ENCODE results near the gene KPNB1.
A peak's percentile ranks its signal among the peaks of the same experiment; 100 is the strongest.

Gene KPNB1

DNA sequence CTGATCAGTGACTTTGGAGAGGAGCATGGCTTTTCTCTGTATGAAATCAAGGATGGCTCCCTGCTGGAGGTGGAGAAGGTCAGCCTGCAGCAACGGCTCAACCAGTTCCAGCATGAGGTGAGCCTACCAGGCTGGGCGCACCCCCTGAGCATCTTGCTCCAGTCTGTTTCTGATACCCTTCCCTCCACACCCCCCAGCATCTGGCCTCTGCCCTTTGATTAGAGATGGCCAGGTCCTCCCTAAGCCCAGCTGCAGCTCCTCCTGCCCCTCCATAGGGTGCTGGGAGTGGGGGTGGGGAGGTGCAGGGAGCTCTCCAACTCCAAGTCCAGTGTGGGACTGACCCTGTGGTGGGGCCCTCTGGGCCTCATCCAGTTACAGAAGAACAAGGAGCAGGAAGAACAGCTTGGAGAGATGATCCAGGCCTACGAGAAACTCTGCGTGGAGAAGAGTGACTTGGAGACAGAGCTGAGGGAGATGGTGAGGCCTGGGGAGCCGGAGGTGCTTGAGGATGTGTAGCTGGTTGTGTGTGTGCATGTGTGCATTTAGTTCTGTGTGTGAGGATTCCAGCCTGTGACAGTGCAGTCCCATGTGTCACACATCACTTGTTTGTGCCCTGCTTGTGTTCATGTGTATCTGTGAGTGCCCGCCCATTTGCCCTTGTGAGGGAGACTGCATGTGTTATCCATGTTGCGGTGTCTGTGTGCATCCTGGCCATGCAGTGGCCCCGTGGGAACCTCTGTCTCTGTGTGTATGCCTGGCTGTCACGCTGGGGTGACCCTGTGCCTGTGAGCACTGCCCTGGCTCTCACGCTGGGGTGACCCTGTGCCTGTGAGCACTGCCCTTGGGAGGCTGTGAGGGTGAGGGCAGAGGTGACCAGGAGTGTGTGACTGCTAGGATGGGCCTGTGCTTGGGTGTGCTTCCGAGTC, 47.3 kb downstream of the KPNB1 start:
- no peak for DNase-seq (ENCODE audit: low spot score)

- DNase-seq (ENCODE audit: low spot score) = no peak
Measured at GRCh38 chr17:47697906-47698711, 48.4 kb downstream of the KPNB1 start.

- no peak for DNase-seq (ENCODE audit: low spot score)
Measured at GRCh38 chr17:47698749-47699535, 49.2 kb downstream of the KPNB1 start.

DNA sequence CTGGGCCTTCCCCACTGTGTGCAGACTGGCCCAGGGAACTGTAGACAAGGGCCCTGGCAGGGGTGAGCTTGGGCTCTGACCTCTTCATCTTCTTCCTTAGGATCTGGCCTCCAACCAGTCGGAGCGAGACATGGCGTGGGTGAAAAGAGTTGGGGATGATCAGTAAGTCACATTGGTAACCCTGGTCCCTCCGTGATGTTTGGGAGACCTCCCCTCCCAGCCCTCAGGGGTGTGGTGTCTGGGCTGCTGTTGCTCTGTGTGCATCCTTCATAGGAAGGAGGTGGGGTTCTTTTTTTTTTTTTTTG, 49.8 kb downstream of the KPNB1 start:
- no peak for DNase-seq (ENCODE audit: low spot score)

GRCh38 chr17:47700471-47701449, 51.0 kb downstream of the KPNB1 start:
- no peak for DNase-seq (ENCODE audit: low spot score)

GRCh38 chr17:47701608-47702007, 51.9 kb downstream of the KPNB1 start:
- no peak for DNase-seq (ENCODE audit: low spot score)

- DNase-seq (ENCODE audit: low spot score) = no peak
Measured at GRCh38 chr17:47702391-47702995, 52.8 kb downstream of the KPNB1 start.

GRCh38 chr17:47703191-47703591, 53.5 kb downstream of the KPNB1 start:
- no peak for DNase-seq (ENCODE audit: low spot score)

- no peak for DNase-seq (ENCODE audit: low spot score)
Measured at GRCh38 chr17:47703671-47704070, 54.0 kb downstream of the KPNB1 start.

GRCh38 chr17:47704116-47704515, 54.4 kb downstream of the KPNB1 start:
- DNase-seq (ENCODE audit: low spot score) = no peak

DNA sequence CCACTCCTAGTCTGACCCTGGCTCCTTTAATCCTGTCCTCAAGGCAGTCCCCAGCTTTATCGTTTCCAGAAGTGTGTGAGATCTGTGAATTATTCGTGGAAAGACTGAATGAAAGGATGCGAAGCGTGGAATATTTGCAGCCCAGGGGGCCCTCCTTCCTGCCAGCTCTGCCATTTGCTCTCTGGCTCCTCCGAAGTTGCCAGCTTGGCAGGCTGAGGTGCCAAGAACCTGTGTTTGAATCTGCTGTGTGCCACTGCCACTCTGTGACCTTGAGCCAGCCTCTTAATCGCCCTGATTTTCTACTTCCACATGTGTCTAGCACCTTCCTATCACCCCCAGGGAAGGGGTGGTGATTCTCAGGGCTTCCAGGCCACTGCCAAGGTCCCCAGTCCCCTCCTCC, 55.0 kb downstream of the KPNB1 start:
- no peak for DNase-seq (ENCODE audit: low spot score)

GRCh38 chr17:47705536-47706530, 56.1 kb downstream of the KPNB1 start:
- no peak for DNase-seq (ENCODE audit: low spot score)

GRCh38 chr17:47707056-47707804, 57.5 kb downstream of the KPNB1 start:
- DNase-seq (ENCODE audit: low spot score) = peak; percentile 84

GRCh38 chr17:47707884-47708283, 58.2 kb downstream of the KPNB1 start:
- DNase-seq (ENCODE audit: low spot score) = no peak

DNA sequence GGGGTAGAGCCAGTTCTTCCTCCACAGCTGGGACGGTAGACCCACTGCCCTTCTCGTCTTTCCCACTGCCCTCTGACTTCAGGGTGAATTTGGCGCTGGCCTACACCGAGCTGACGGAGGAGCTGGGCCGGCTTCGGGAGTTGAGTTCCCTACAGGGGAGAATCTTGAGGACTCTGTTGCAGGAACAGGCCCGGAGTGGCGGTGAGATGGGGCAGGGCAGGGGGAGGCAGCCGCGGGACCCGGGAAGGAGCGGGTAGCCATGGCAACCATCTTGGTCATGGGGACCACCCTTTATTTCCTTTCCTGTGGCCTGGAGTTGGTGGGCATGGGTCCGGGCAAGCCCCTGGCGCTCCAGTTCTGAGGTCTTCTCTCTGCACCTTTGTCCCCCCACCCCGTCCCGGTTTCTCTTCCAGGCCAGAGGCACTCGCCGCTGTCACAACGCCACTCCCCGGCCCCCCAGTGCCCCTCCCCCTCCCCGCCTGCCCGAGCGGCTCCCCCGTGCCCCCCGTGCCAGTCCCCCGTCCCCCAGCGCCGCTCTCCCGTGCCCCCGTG, 58.7 kb downstream of the KPNB1 start:
- no peak for DNase-seq (ENCODE audit: low spot score)

DNA sequence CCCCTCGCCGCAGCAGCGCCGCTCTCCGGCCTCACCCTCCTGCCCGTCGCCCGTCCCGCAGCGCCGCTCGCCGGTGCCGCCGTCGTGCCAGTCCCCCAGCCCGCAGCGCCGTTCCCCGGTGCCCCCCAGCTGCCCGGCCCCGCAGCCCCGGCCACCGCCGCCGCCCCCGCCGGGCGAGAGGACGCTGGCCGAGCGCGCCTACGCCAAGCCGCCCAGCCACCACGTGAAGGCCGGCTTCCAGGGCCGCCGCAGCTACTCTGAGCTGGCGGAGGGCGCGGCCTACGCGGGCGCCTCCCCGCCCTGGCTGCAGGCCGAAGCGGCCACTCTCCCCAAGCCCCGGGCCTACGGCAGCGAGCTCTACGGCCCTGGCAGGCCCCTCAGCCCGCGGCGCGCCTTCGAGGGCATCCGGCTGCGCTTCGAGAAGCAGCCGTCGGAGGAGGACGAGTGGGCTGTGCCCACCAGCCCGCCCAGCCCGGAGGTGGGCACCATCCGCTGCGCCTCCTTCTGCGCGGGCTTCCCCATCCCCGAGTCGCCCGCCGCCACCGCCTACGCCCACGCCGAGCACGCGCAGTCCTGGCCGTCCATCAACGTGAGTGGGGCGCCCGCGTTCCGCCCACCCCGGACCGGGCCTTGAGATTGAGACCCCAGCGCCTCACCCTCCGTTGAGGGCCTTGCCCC, 59.3 kb downstream of the KPNB1 start:
- no peak for DNase-seq (ENCODE audit: low spot score)

DNA sequence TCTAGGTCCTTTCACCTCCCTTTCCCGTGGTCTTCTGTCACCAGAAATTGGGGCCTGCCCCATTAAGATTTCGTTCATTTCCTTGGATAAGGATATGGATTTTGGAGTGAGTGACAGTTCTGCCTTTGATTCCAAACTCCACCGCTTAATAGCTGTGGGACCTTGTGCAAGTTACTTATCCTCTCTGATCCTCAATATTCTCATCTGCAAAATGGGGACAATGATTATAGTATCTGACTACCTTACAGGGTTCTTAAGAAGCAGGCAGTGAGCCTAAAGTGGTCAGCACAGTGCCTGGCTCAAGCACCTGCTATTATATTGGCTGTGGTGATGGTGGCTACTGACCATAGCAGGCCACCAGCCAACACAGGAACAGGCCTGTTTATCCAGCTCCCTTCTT, 59.9 kb downstream of the KPNB1 start:
- DNase-seq (ENCODE audit: low spot score) = no peak
